Astrocyte (in vitro differentiated cells and primary cell): ENCODE data around the gene ASPHD1.

Experiments used
- CTCF ChIP-seq: IDR thresholded peaks from 2 replicates; pipeline ENCODE4 v1.5.1; 2011; ENCODE audit warnings: low read depth, mild to moderate bottlenecking, inconsistent platforms, low read length, moderate library complexity; ENCODE audit not compliant: insufficient read depth
- EZH2 ChIP-seq: IDR thresholded peaks from 2 replicates; pipeline ENCODE4 v1.6.1; 2012; ENCODE audit warnings: mild to moderate bottlenecking, low read length, inconsistent platforms; ENCODE audit not compliant: insufficient read depth

GRCh38 chr16:29852654-29853053, 47.6 kb upstream of the ASPHD1 start:
- TF ChIP-seq CTCF = no peak
- TF ChIP-seq EZH2 = no peak
